ENCODE results near the gene ENDOV.

- TF ChIP-seq, protein P1, sequence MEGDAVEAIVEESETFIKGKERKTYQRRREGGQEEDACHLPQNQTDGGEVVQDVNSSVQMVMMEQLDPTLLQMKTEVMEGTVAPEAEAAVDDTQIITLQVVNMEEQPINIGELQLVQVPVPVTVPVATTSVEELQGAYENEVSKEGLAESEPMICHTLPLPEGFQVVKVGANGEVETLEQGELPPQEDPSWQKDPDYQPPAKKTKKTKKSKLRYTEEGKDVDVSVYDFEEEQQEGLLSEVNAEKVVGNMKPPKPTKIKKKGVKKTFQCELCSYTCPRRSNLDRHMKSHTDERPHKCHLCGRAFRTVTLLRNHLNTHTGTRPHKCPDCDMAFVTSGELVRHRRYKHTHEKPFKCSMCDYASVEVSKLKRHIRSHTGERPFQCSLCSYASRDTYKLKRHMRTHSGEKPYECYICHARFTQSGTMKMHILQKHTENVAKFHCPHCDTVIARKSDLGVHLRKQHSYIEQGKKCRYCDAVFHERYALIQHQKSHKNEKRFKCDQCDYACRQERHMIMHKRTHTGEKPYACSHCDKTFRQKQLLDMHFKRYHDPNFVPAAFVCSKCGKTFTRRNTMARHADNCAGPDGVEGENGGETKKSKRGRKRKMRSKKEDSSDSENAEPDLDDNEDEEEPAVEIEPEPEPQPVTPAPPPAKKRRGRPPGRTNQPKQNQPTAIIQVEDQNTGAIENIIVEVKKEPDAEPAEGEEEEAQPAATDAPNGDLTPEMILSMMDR (IDR thresholded peaks at IDR 0.05): no peak
- no peak for TF ChIP-seq POLR2AphosphoS5 (IDR thresholded peaks at IDR 0.05)
- no peak for TF ChIP-seq POLR2A (IDR thresholded peaks at IDR 0.05; ENCODE audit: low read depth)
Measured at GRCh38 chr17:80396157-80397033, 18.6 kb upstream of the ENDOV start.
